Left cardiac atrium (tissue), 4 donors: ENCODE results near the gene MS4A14. TPM values are rescaled to one million over a fixed set of nuclear protein-coding genes. Genes with fewer than 3 reads are reported as not detected.
"Not testable (repeated sequence)": the region's sequence is repeated elsewhere in the genome, so short reads cannot be mapped to it uniquely, and the experiment has no call there.

Experiments used
- ATAC-seq, 2 donors: fragments of 200-7000 bp; cut with Tn5 transposase; one replicate each; pipeline ENCODE4 v1.9.1; 2020; ENCODE audit warnings: mild to moderate bottlenecking in 2 of 2, moderate library complexity in 2 of 2
- DNase-seq: peaks from one replicate; pipeline ENCODE4 v3.0.0-alpha.2; 2020
- intact Hi-C, 2 donors: fragments of 100-400 bp; cut with DNase I; formaldehyde crosslinking; loops; one replicate each; pipeline versions ENCODE4 v1.14.1 to v1.15.1; 2022 to 2023
- long read RNA-seq: library from polyadenylated mRNA; unstranded; transcript quantifications from one replicate; pipeline ENCODE4 v2.0.0, GENCODE V29; 2021
- total RNA-seq, 2 donors: library from RNA; stranded (reverse); fragmentation: NEBNext Ultra II Directional; extraction: Animal tissue kit (Norgen Biotek cat#: 25700); gene quantifications; one replicate each; pipeline ENCODE4 v1.2.1, GENCODE V29; 2021
- donor health status: DM: no; HTN: yes; CAD: no.
- donor health status: DM: no; HTN: yes; CAD: no; lungs with severe emphysema.
- donor health status: DM: yes; HTN: yes; CAD: no.
- donor health status: Dilated cardiomyopathy.

MS4A14 gene
- total RNA-seq, result 1 to 10 TPM; 1.4 to 1.5 TPM
- long read RNA-seq, result 0 reads

- DNase-seq (no peak), ATAC-seq (peak in 1 of 2 donors; percentile 59)
- intact Hi-C loops, result no loop called here
These were observed at the start of gene MS4A14 for GRCh38 chr11:60396382-60396781. TSS of gene MS4A14 (plus strand) at chr11:60396459. CDS start at chr11:60396579, 120 bp downstream.

GRCh38 chr11:60347084-60347797 is 49.0 kb upstream of the MS4A14 start:
- intact Hi-C loops, result no loop called here
- DNase-seq (no peak), ATAC-seq (no peak)

DNA sequence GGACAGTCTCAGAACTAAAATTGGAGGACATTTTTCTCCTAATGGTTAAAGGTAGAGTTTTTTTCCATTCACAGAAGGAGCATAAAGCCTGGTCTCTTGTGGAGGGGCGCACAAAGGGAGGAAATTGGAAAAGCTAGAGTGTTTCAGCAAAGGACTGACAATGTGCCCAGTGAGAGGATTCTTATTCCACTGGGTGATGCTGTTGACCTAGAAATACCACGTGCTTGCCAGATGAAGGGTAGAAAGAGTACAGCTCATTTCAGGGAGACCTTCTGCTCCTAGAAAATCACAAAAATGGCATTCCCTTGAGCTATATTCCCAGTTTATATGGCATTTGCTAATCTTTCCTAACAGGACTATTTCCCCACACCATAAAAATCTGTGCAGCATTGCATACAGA is 48.1 kb upstream of the MS4A14 start:
- no peak for ATAC-seq
- DNase-seq, result no peak
- intact Hi-C loops, result no loop called here

DNA sequence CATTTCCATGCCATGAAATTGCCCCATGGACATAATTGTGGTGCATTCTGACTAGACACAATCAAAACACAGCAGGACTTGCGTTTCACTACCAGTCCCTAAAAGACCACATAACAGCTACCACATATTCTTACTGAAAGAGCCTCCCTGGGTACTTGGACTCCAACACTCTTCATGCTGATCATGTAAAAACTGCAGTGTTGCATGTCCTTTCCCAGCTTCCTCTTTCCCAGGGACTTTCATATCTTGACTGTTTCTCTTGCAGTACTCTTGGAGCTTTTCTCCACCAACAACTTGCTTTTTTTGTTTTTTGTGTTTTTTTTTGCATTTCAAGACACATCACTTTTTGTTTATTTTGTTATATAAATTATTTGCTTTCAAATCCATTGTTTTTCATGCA is 46.3 kb upstream of the MS4A14 start:
- ATAC-seq (no peak), DNase-seq (no peak)
- intact Hi-C loops, result no loop called here

DNA sequence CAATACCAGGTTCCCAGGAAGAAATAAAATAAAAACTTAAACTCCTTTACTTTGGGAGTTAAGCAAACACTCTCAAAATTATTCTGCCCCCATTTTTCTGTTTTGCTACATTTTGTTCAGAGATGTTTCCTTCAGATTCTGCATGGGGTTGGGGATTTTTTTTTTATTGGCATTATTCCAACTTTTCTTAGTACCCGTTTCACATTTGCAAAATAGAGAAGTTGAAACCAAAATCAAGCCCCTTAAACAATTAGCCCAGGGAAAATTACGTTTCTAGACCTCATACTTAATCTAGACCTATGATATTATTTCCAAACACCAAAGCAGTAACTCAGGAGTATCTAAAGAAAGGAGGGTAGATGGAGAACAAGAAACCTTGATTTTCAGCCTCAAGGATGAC is 38.5 kb upstream of the MS4A14 start:
- DNase-seq (no peak), ATAC-seq (no peak)
- intact Hi-C loops, result no loop called here

DNA sequence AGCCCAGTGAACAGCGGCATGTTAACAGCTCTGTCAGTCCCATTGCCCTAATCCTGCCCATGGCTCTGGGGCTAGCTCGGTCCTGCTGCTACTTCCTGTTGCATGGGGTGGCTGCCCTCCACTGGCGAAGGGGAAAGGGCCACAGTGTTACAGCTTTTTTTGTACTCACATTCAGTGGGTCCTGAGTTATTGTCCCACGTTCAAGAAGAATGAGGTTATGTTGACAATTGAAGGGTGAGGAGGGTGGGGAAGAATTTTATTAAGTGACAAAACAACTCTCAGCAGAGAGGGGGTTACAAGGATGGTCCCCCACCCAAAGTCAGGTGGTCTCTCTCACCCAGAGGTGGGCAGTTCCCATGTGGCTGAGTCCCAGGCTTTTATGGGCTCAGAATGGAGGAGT is 35.6 kb upstream of the MS4A14 start:
- intact Hi-C loops, result loop anchor here (5.0 to 10.0 kb wide), 2 partner anchors 254 to 257 kb away; no protein-coding TSS in a partner anchor
- no peak for ATAC-seq
- DNase-seq, result no peak

- intact Hi-C loops, result loop anchor here (5.0 to 10.0 kb wide), 2 partner anchors 253 to 255 kb away; no protein-coding TSS in a partner anchor
- no peak for DNase-seq
- ATAC-seq, result no peak
These were observed 34.0 kb upstream of the MS4A14 start for GRCh38 chr11:60362241-60362640.

DNA sequence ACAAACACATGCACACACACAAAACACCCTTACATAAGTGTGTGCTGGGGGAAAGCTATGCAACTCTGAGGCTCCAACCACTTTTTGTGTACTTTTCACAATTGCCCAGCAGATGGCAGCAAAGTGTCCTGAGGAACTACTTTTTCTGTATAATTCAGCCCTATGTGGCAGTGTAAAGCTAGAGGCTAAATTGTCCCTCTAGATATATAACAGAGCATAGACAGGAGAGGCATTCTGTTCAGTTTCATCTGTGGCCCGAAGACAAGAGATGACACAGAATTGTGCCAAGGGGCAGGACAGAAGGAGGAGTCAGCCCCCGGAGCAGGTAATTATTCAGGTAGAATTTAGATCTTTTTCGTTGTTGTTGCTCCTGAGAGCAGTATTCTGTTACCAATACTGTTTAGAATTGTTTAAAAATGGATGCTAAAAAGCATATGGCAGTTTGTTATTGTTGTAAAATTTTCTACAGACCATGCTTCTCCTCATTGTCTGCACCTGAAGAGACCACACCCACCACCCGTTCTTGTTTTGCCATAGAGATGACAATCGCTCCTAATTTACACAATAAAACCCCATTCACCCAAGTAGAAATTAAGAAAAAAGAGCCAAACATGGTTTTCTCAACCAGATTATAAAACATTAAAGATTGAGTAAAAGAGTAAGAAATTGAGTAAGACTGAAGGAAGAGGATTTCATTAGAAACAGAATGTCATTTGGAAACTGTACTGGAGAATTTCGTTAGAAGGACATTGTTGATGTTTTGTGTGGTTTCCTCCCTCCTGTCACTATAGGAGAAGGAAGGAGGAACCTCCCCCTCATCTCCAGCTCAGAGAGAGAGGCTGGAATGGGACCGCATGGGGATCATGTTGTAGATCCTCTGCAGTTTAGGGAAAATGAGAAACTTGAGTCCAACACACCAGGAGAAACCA is 32.5 kb upstream of the MS4A14 start:
- ATAC-seq, result peak; percentile 71 to 78
- intact Hi-C loops, result loop anchor here (5.0 to 10.0 kb wide), 2 partner anchors 251 to 253 kb away; no protein-coding TSS in a partner anchor
- no peak for DNase-seq

DNA sequence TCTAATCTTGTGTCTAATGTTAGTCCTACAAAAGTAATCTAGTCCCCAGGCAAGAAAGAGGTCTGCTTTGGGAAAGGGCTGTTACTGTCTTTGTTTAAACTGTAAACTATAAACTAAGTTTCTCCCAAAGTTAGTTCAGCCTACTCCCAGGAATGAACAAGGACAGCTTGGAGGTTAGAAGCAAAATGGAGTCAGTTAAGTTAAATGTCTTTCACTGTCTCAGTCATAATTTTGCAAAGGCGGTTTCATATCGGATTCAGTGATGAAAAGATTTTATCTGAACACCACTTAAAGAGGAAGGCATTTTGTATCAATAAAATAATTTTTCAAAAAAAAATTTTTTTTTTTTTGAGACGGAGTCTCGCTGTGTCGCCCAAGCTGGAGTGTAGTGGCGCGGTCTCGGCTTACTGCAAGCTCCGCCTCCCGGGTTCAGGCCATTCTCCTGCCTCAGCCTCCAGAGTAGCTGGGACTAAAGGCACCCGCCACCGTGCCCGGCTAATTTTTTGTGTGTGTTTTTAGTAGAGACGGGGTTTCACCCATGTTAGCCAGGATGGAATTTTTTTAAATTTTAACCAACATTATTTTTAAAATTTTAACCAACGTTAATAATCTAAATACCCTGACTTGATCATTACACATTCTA is 29.9 kb upstream of the MS4A14 start:
- not testable (repeated sequence) for ATAC-seq, DNase-seq
- intact Hi-C loops, result loop anchor here in 1 of 2 donors (10.0 kb wide), 1 partner anchor 248 kb away; no protein-coding TSS in a partner anchor

DNA sequence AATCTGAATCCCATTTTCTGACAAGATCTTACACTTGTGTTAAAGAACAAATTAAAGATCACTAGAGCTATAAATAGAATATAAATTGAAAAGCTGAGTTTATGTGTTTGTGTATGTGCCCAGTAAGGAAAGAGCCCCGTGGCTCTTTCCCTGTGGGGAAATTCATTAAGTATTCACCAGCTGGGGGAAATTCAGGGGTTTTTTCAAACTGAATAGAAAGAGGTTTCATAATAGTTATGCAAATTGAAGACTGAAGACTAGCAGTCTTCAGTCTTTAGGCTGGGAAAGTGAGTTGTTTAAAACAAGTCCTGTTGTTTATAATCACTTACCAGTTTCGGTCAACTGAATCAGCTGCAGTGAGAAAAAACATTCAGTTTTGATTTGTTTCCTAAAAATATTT is 29.2 kb upstream of the MS4A14 start:
- ATAC-seq (no peak), DNase-seq (no peak)
- intact Hi-C loops, result loop anchor here in 1 of 2 donors (10.0 kb wide), 1 partner anchor 248 kb away; no protein-coding TSS in a partner anchor

DNA sequence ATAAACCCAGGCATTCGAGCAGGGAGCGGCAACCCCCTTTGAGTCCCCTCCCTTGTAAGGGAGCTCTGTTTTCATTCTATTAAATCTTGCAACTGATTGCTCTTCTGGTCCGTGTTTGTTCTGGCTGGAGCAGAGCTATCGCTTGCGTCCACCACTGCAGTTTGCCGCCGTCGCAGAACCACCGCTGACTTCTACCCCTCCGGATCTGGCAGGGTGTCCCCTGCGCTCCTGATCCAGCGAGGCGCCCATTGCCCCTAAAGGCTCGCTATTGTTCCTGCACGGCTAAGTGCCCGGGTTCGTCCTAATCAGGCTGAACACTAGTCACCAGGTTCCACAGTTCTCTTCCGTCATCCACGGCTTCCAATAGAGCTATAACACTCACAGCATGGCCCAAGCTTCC is 28.4 kb upstream of the MS4A14 start:
- no peak for DNase-seq
- ATAC-seq, result no peak
- intact Hi-C loops, result loop anchor here in 1 of 2 donors (10.0 kb wide), 1 partner anchor 247 kb away; no protein-coding TSS in a partner anchor

- intact Hi-C loops, result no loop called here
- DNase-seq (no peak), ATAC-seq (no peak)
These were observed 25.9 kb upstream of the MS4A14 start for GRCh38 chr11:60370252-60370810.

- ATAC-seq, result no peak
- no peak for DNase-seq
- intact Hi-C loops, result no loop called here
These were observed 25.4 kb upstream of the MS4A14 start for GRCh38 chr11:60370811-60371298.

- ATAC-seq, result no peak
- DNase-seq, result no peak
- intact Hi-C loops, result no loop called here
These were observed 24.9 kb upstream of the MS4A14 start for GRCh38 chr11:60371386-60371785.

- intact Hi-C loops, result no loop called here
- DNase-seq, result no peak
- no peak for ATAC-seq
These were observed 24.4 kb upstream of the MS4A14 start for GRCh38 chr11:60371854-60372253.

- no peak for DNase-seq
- ATAC-seq, result no peak
- intact Hi-C loops, result no loop called here
These were observed 23.5 kb upstream of the MS4A14 start for GRCh38 chr11:60372767-60373166.

GRCh38 chr11:60375316-60375715 is 20.9 kb upstream of the MS4A14 start:
- no peak for ATAC-seq
- intact Hi-C loops, result no loop called here
- no peak for DNase-seq

GRCh38 chr11:60376601-60377000 is 19.7 kb upstream of the MS4A14 start:
- intact Hi-C loops, result no loop called here
- DNase-seq (no peak), ATAC-seq (no peak)
